ENCODE results near the gene RORB.

The RORB gene

GRCh38 chr9:74598874-74599273, 101.7 kb downstream of the RORB start:
- no peak for DNase-seq (ENCODE audit: low spot score)

DNA sequence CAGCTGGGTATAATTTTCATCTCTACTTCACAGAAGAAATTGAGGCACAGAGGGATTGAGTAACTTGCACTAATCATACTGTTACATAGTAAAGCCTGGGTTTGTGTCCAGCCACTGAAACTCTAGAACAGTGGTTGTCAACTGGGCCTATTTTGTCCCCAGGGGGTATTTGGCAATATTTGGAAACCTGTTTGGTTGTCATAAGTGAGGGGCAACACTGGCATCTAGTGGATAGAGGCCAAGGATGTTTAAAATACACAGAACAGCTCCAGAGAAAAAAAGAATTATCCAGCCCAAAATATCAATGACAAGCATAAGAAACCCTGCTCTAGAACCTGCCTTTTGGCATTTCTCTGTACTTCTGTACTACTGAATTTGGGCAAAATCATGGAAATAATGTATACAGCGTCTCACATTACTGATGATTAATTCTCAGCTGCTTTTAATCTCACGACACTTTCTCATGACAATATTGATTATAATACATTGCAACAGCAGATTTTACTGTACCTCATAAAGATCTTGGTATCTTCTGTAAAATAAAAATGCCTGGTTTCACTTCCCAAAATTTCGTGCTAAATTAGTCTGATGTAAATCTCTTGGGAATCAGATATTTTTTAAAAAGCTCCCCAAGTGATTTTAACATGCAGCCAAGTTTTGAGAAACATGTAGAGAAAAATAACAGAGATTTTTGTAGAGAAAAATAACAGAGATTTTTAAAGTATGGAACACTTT, 112.7 kb downstream of the RORB start:
- no peak for DNase-seq (ENCODE audit: low spot score)

GRCh38 chr9:74610523-74611061, 113.5 kb downstream of the RORB start:
- no peak for DNase-seq (ENCODE audit: low spot score)

GRCh38 chr9:74630228-74630627, 133.1 kb downstream of the RORB start:
- no peak for DNase-seq (ENCODE audit: low spot score)

- no peak for DNase-seq (ENCODE audit: low spot score)
Measured at GRCh38 chr9:74639112-74639511, 142.0 kb downstream of the RORB start.

GRCh38 chr9:74642376-74642775, 145.2 kb downstream of the RORB start:
- DNase-seq (ENCODE audit: low spot score): no peak

DNA sequence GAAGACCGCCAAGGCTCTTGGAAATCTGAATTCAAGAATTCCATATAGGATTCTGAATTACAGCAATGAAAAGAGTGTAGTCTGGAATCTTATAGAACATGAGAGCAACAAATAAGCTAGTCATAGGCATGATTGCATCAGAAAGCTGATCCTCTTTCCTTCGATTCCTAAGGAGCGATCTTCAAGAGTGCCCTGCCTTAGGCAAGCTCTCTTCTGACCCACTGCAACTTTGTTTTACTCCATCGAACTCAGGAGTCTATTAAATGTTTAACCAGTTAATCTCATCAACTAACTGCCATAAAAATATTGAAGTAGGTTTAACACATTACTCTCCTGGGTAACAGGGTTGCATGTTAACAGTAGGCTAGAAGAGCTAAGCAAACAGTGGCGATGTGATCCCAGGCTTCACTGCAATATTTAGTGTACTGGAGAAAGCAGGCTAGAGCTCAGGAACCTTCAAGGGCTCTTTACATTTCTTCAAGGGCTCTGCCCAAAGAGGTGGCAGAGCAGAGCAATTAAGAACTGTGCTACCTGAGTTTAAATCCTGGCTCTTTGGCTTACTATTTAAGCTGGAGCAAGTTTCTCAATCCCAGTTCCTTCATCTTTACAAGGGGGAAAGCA, 146.3 kb downstream of the RORB start:
- DNase-seq (ENCODE audit: low spot score): no peak

GRCh38 chr9:74644023-74644422, 146.9 kb downstream of the RORB start:
- no peak for DNase-seq (ENCODE audit: low spot score)

DNA sequence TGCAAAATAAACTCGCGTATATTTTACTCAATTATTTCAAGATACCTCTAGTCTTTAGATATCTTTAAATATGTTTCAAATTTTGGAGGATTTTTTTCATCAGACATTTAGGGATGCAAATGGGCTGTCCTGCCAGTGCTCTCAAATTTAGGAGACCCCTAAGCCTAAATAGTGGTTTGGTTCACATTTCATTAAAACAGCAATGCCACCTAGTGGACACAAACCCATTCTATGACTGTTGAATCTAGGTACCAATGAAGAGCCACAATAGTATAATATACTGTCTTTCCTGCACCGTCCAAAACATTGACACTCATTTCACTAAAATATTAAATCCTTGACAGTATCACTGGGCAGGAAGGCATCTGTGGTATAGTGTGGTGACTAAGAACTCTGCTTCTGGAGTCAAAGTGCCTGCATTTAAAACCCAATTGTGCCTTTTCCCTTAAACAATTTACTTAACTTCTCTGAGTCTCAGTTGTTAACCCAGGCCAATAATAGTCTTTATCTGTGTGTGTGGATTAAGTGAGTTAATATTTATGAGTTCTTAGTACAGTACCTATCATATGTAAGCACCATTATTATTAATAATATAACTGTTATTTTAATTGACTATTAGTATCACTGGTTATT, 148.0 kb downstream of the RORB start:
- DNase-seq (ENCODE audit: low spot score): peak; percentile 13

DNA sequence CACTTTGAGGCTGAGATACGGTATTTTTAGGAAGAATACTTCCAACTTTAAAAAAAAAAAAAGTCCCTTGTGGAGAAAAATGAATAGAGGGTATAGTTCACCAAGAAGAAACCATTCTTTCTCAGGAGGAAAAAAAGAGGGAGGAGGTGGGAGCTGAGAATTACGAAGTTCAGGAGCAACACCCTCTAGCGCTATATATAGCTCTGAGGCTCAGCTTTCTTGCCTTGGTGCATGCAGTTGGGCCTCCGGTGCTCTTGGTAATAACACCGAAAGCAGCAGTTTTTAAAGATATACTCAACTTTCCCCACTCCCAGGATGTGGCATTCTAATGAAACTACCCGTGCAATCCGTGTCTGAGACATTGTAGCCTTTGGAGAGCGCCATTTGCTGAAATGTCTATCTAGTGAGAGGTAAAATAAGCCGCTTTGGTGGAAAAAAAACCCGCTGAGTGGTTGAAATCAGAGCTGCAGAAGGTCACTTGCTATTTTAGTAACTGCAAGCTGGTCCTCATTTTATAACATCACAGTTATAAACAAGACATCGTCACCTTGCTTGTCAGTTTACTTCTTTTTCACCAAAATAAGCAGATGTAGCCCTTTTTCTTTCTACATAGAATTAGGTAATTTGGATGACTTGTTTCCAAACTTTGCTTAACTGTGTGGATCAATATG, 156.4 kb downstream of the RORB start:
- DNase-seq (ENCODE audit: low spot score): no peak

- DNase-seq (ENCODE audit: low spot score): no peak
Measured at GRCh38 chr9:74662674-74663073, 165.5 kb downstream of the RORB start.

DNA sequence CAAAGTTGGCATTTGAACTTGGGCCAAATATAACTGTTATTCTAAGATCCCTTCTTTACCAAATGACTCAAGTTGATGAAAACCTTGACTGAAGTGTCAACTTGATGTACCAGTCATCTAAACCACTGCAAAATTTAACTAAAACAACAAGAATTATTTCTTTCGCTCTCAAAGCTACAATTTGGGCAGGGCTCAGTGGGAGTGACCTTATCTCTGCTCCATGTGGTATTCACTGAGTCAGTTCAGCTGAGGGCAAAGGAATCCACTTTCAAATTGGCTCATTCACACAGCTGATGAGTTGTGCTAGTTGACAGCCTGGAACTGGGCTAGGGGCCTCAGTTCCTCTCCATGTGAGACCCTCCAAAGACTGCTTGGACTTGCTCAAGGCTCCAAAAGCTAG, 166.3 kb downstream of the RORB start:
- no peak for DNase-seq (ENCODE audit: low spot score)

DNA sequence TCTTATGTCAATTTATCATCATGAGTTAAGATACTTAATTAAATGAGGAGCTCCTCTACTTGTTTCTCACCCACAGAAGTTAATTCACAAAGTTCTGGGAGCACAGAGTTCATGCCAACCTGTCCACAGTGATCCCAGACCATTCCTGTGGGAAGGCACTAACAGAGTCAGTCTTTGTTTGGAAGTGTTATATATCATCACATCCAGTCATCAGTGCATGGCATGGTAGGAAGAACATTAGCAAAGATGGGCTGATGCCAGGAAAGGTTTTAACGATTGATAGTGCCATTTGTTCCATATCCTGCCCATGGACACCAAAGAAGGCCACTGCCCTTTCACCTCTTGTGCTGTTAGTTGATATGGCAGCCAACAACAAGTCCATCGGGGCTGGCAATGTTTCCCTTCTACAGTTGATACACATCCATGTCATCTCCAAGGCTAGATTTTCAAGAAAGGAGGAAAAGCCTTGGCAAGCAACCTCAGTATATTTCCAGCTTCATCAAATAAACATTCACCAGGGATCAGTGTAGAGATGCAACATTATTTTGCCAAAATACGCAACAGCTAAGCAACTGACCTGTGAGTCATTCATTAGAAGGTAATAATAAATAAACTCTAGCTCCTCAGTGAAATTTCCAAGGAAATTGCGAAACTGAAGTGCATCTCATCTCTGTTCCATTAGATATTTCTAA, 169.6 kb downstream of the RORB start:
- peak; percentile 17 for DNase-seq (ENCODE audit: low spot score)

- DNase-seq (ENCODE audit: low spot score): no peak
Measured at GRCh38 chr9:74672237-74672636, 175.1 kb downstream of the RORB start.

- no peak for DNase-seq (ENCODE audit: low spot score)
Measured at GRCh38 chr9:74674077-74674476, 176.9 kb downstream of the RORB start.

DNA sequence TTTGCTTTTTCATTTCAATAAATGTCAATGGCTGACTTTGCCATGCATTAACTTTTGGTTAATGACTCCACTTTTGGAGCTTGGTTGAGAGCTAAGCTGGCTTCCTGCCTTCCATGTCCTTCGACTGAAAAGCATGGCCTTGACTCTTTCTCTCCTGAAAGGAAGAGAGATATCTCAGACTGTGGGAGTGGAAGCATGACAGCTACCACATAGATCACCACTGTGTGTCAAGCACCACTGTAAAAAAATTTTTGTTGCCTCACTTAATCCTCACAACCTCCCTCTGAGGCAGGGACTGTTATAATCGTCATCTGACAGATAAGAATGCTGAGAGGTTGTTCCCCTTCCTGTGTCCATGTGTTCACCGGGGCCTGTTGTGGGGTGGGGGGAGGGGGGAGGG, 184.8 kb downstream of the RORB start:
- no peak for DNase-seq (ENCODE audit: low spot score)

DNA sequence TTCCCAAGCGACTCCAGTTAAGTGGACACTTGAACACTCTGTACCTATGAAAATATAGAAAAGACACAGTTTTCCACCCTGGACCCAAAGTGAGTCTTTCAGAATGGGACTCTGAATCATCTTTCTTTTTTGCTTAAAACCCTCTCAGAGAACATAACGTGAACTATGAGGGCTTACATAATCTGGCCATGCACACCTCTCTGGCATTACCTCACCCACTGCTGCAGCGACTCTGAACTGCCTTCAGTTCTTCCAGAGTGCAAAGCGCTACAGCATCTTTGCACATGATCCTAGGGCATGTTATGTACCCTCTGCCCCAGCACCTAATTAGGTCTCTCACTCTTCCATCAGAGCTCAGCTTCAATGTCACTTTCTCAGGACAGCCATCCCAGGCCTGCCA, 186.2 kb downstream of the RORB start:
- DNase-seq (ENCODE audit: low spot score): no peak

GRCh38 chr9:74691058-74691457, 193.9 kb downstream of the RORB start:
- DNase-seq (ENCODE audit: low spot score): no peak

- DNase-seq (ENCODE audit: low spot score): no peak
Measured at GRCh38 chr9:74696520-74696919, 199.4 kb downstream of the RORB start.

DNA sequence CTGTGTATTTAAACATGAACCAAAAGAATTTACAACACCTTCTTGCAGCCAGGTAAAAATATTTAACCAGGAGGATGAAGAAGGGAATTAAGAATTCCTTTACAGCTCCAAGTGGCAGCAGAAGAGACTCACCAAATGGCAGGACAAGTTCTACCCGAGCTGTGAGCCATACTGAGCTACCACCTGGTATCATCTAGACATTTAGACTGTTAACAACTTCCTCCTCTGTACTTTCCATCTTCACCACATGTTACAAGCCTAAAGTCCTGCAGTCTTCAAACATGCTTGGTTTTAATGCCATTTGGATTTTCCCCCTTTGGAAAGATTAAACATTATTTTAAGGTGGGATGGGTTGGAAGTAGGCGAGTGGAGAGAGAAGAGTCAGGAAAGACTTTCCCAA, 200.4 kb downstream of the RORB start:
- no peak for DNase-seq (ENCODE audit: low spot score)

GRCh38 chr9:74711341-74711740, 214.2 kb downstream of the RORB start:
- no peak for DNase-seq (ENCODE audit: low spot score)

DNA sequence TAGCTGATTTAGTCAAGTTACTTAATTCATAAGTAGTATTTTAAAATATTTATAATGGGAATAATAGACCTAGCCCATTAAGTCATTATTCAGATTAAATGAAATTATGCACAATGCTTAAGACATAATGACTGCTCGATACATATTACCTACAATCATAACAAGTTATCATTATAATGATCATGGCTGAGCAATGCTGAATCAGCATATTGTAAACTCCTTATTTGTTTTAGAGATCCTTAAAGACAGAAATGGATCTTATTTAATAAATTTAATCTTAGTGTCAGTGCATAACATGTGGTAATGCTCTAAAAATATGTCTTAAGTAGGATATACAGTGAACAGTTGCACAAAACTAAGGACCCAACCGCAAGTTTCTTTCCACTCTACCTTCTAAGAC, 221.6 kb downstream of the RORB start:
- no peak for DNase-seq (ENCODE audit: low spot score)
